Spleen (tissue), 7 donors: Measurements from ENCODE around the gene PADI2.

Source experiments
- CTCF ChIP-seq, 11 experiments: fragments of 200-600 bp in 7 of 11; fragments of 450-650 bp in 4 of 11; sonication (generic) in 4 of 11; IDR thresholded peaks in 8 of 11; conservative IDR thresholded peaks in 3 of 11; 1 replicate in 7 of 11; 2 replicates in 4 of 11; pipeline versions ENCODE4 v1.4.0 to v1.8.0; 2016 to 2021; ENCODE audit warnings: antibody characterized with exemption in 11 of 11, inconsistent platforms in 4 of 11, mild to moderate bottlenecking in 1 of 11
- POLR2A ChIP-seq, 3 donors: fragments of 450-650 bp; IDR thresholded peaks; one replicate each; pipeline ENCODE4 v1.5.1; 2017; ENCODE audit warnings: antibody characterized with exemption in 3 of 3, mild to moderate bottlenecking in 1 of 3
- POLR2AphosphoS5 ChIP-seq, 3 donors: sonication (generic); formaldehyde crosslinking; IDR thresholded peaks; one replicate each; pipeline ENCODE4 v1.5.1; 2017; ENCODE audit warnings: antibody characterized with exemption in 3 of 3
- donor health status: DM: no; HTN: no; CAD: no; lungs with moderate emphysema.
- donor health status: DM: no; HTN: no; CAD: no.
- donor health status: DM: no; HTN: no; CAD: no.

GRCh38 chr1:17067465-17068240, 51.6 kb downstream of the PADI2 start:
- TF ChIP-seq POLR2A (IDR thresholded peaks at IDR 0.05) (no peak), CTCF (IDR thresholded peaks at IDR 0.05 in 8 of 11, conservative IDR thresholded peaks at IDR 0.05 in 3 of 11) (no peak), POLR2AphosphoS5 (IDR thresholded peaks at IDR 0.05) (no peak)
